Measurements from ENCODE around the gene SLC5A11. TPM values are rescaled to one million over a fixed set of nuclear protein-coding genes. Genes with fewer than 3 reads are reported as not detected.

SLC5A11 gene, protein sequence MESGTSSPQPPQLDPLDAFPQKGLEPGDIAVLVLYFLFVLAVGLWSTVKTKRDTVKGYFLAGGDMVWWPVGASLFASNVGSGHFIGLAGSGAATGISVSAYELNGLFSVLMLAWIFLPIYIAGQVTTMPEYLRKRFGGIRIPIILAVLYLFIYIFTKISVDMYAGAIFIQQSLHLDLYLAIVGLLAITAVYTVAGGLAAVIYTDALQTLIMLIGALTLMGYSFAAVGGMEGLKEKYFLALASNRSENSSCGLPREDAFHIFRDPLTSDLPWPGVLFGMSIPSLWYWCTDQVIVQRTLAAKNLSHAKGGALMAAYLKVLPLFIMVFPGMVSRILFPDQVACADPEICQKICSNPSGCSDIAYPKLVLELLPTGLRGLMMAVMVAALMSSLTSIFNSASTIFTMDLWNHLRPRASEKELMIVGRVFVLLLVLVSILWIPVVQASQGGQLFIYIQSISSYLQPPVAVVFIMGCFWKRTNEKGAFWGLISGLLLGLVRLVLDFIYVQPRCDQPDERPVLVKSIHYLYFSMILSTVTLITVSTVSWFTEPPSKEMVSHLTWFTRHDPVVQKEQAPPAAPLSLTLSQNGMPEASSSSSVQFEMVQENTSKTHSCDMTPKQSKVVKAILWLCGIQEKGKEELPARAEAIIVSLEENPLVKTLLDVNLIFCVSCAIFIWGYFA
- polyA plus RNA-seq (2011; rRNA removed), result not detected in 2 replicates
- polyA minus RNA-seq (2011; rRNA and poly(A)+ RNA removed), result 0.09 TPM in 1 of 2 replicates, not detected in the other

- no peaks in the 10 kb centered on the region for H3K36me3 ChIP-seq (ENCODE audit: control insufficient read depth, insufficient read depth, low read length)
- TF ChIP-seq, protein P1, sequence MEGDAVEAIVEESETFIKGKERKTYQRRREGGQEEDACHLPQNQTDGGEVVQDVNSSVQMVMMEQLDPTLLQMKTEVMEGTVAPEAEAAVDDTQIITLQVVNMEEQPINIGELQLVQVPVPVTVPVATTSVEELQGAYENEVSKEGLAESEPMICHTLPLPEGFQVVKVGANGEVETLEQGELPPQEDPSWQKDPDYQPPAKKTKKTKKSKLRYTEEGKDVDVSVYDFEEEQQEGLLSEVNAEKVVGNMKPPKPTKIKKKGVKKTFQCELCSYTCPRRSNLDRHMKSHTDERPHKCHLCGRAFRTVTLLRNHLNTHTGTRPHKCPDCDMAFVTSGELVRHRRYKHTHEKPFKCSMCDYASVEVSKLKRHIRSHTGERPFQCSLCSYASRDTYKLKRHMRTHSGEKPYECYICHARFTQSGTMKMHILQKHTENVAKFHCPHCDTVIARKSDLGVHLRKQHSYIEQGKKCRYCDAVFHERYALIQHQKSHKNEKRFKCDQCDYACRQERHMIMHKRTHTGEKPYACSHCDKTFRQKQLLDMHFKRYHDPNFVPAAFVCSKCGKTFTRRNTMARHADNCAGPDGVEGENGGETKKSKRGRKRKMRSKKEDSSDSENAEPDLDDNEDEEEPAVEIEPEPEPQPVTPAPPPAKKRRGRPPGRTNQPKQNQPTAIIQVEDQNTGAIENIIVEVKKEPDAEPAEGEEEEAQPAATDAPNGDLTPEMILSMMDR (IDR thresholded peaks at IDR 0.05; ENCODE audit: insufficient read depth, low read depth, low read length), result no peak
- ChIA-PET CTCF (interaction anchor here (1.1 kb wide), 1 partner anchor 60 kb away, joined by 3 read pairs; no protein-coding TSS in a partner anchor), POLR2A (no interaction called here)
- no peak for DNase-seq (ENCODE audit: low read depth)
- H3K27me3 ChIP-seq (ENCODE audit: control insufficient read depth, insufficient read depth, low read length), result no peaks in the 10 kb centered on the region
- H3K4me3 ChIP-seq (ENCODE audit: low read depth, low read length), result no peak within 1 kb of the TSS
Observed at GRCh38 chr16:24845726-24846547, at the start of gene SLC5A11. TSS of gene SLC5A11 (plus strand) at chr16:24845963. CDS start at chr16:24858644, 12,681 bp downstream.

GRCh38 chr16:24800586-24800985, 45.2 kb upstream of the SLC5A11 start:
- Histone ChIP-seq H3K27me3 (ENCODE audit: control insufficient read depth, insufficient read depth, low read length) (no peaks in the 10 kb centered on the region), H3K36me3 (ENCODE audit: control insufficient read depth, insufficient read depth, low read length) (peaks cover 31% of the 10 kb centered on the region), H3K4me3 (ENCODE audit: low read depth, low read length) (no peak overlapping the region)
- TF ChIP-seq, protein P1 (IDR thresholded peaks at IDR 0.05; ENCODE audit: insufficient read depth, low read depth, low read length), result 0 out of 2 replicates have a peak, but pooled peaks have one; percentile 25
- POLR2A ChIA-PET, result no interaction called here
- no peak for DNase-seq (ENCODE audit: low read depth)
- CTCF ChIA-PET, result interaction anchor here (0.8 to 1.2 kb wide), 4 partner anchors 9 to 234 kb away, joined by 3 to 4 read pairs (median 4); no protein-coding TSS in a partner anchor

GRCh38 chr16:24801761-24802302, 43.9 kb upstream of the SLC5A11 start:
- no peak for DNase-seq (ENCODE audit: low read depth)
- Histone ChIP-seq H3K27me3 (ENCODE audit: control insufficient read depth, insufficient read depth, low read length) (no peaks in the 10 kb centered on the region), H3K36me3 (ENCODE audit: control insufficient read depth, insufficient read depth, low read length) (peaks cover 37% of the 10 kb centered on the region), H3K4me3 (ENCODE audit: low read depth, low read length) (no peak overlapping the region)
- POLR2A ChIA-PET, result no interaction called here
- CTCF ChIA-PET, result interaction anchor here (1.1 to 1.3 kb wide), 2 partner anchors 9 to 10 kb away, joined by 4 read pairs; no protein-coding TSS in a partner anchor
- TF ChIP-seq, protein P1 (IDR thresholded peaks at IDR 0.05; ENCODE audit: insufficient read depth, low read depth, low read length), result no peak

DNA sequence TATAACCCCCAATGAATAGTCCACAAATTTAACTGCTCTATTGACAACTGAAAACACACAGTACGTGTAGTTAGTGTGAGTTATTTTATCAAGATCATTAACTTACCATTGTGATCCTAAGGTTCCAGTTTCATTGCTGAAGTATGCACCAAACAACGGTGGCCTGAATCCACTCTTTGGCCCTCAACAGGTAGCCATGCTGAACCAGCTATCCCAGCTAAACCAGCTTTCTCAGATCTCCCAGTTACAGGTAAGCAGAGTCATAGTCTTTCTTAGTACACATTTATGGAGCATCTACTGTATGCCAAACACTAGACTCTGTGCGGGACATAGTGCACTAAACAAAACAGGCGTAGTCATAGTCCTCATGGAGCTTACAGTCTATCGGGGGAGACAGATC, 40.3 kb upstream of the SLC5A11 start:
- Histone ChIP-seq H3K4me3 (ENCODE audit: low read depth, low read length) (no peak overlapping the region), H3K36me3 (ENCODE audit: control insufficient read depth, insufficient read depth, low read length) (peaks cover 27% of the 10 kb centered on the region), H3K27me3 (ENCODE audit: control insufficient read depth, insufficient read depth, low read length) (no peaks in the 10 kb centered on the region)
- ChIA-PET POLR2A (no interaction called here), CTCF (interaction anchor here (1.0 kb wide), 1 partner anchor 229 kb away, joined by 3 read pairs; no protein-coding TSS in a partner anchor)
- no peak for DNase-seq (ENCODE audit: low read depth)
- TF ChIP-seq, protein P1 (IDR thresholded peaks at IDR 0.05; ENCODE audit: insufficient read depth, low read depth, low read length), result no peak

All from BJ (cell line).